HEK293 (cell line): ENCODE results near the gene LTN1.

Experiments
- ELK4 ChIP-seq: IDR thresholded peaks from 2 replicates; pipeline ENCODE4 v1.6.1; 2011; ENCODE audit warnings: mild to moderate bottlenecking, low read depth, low read length, borderline replicate concordance
- KLF17 ChIP-seq: fragments of 450-650 bp; formaldehyde crosslinking; IDR thresholded peaks from 2 replicates; pipeline ENCODE4 v1.5.1; 2016; ENCODE audit warnings: missing biosample characterization, missing genetic modification characterization
- ZNF24 ChIP-seq: fragments of 450-650 bp; formaldehyde crosslinking; IDR thresholded peaks from 2 replicates; pipeline ENCODE4 v1.5.1; 2016; ENCODE audit warnings: missing biosample characterization, missing genetic modification characterization

- no peak for TF ChIP-seq KLF17 (tag by site-specific recombination)
- no peak for TF ChIP-seq ZNF24 (tag by site-specific recombination)
- TF ChIP-seq ELK4, result no peak
These were observed 99.0 kb downstream of the LTN1 start for GRCh38 chr21:28893687-28894086.
